ENCODE data around the gene PTPRK. TPM values are rescaled to one million over a fixed set of nuclear protein-coding genes. Genes with fewer than 3 reads are reported as not detected.
A peak's percentile ranks its signal among the peaks of the same experiment; 100 is the strongest.

PTPRK gene
- total and polyA plus RNA-seq, 2 of the 13 experiments (the other 11 are each of a cell fraction or from before 2014, with no cell fraction given): 43.6 to 98.3 TPM

GRCh38 chr6:128507337-128508310 lies 12.8 kb downstream of the PTPRK start (continued):
- no peak for TF ChIP-seq GRHL1 (CRISPR knock-in tag; conservative IDR thresholded peaks at IDR 0.05)
- TF ChIP-seq TAF15 (IDR thresholded peaks at IDR 0.05; ENCODE audit: low read depth, low read length, poor library complexity, severe bottlenecking): no peak
- TF ChIP-seq RNF219 (CRISPR knock-in tag; IDR thresholded peaks at IDR 0.05): no peak; the same call in 1 of the 2 replicates
- peak; percentile 59 for TF ChIP-seq PHF5A (CRISPR knock-in tag; IDR thresholded peaks at IDR 0.05; ENCODE audit: low read depth, unreplicated experiment)
- TF ChIP-seq NCOA2 (CRISPR knock-in tag; IDR thresholded peaks at IDR 0.05): peak; percentile 92
- TF ChIP-seq ZNF770 (CRISPR knock-in tag; IDR thresholded peaks at IDR 0.05): peak; percentile 98
- TF ChIP-seq PHF8 (CRISPR knock-in tag; IDR thresholded peaks at IDR 0.05): peak; percentile 39
- 0 out of 2 replicates have a peak, but pooled peaks have one; percentile 59 for TF ChIP-seq ZNF800 (CRISPR knock-in tag; IDR thresholded peaks at IDR 0.05)
- no peak for TF ChIP-seq ZNF704 (CRISPR knock-in tag; IDR thresholded peaks at IDR 0.05; ENCODE audit: borderline replicate concordance)
- TF ChIP-seq ZFP36L1 (CRISPR knock-in tag; IDR thresholded peaks at IDR 0.05): peak; percentile 96
- TF ChIP-seq PHF20 (CRISPR knock-in tag; IDR thresholded peaks at IDR 0.05): no peak
- peak; percentile 88 for TF ChIP-seq ZNF709 (CRISPR knock-in tag; IDR thresholded peaks at IDR 0.05)

Data from HepG2 (cell line).